H1 (cell line): ENCODE results near the gene DCAF15. TPM values are rescaled to one million over a fixed set of nuclear protein-coding genes. Genes with fewer than 3 reads are reported as not detected.

Experiments
- CTCF ChIP-seq, 3 experiments: IDR thresholded peaks; 1 replicate in 2 of 3; 2 replicates in 1 of 3; pipeline versions ENCODE4 v1.5.1 to v1.6.1; 2011; ENCODE audit warnings: low read length in 3 of 3, mild to moderate bottlenecking in 3 of 3, inconsistent platforms in 2 of 3, low read depth in 1 of 3, moderate library complexity in 1 of 3; ENCODE audit not compliant: insufficient read depth in 1 of 3; ENCODE audit errors: control extremely low read depth in 1 of 3
- EP300 ChIP-seq, 2 experiments: IDR thresholded peaks; 1 replicate in 1 of 2; 2 replicates in 1 of 2; pipeline ENCODE4 v1.6.1; 2011 to 2012; ENCODE audit warnings: low read depth in 2 of 2, low read length in 2 of 2, mild to moderate bottlenecking in 2 of 2, borderline replicate concordance in 1 of 2, inconsistent platforms in 1 of 2, moderate library complexity in 1 of 2
- EZH2 ChIP-seq: fragments of 200-600 bp; sonication (generic); IDR thresholded peaks from 2 replicates; pipeline ENCODE4 v1.7.1; 2012; ENCODE audit warnings: low read depth, mild to moderate bottlenecking, moderate library complexity, low read length, inconsistent platforms; ENCODE audit not compliant: severe bottlenecking
- HDAC2 ChIP-seq, 2 experiments: fragments of 300-600 bp in 1 of 2; sonication (generic) in 1 of 2; IDR thresholded peaks; 2 replicates each; pipeline ENCODE4 v1.6.1; 2011 to 2012; ENCODE audit warnings: low read depth in 2 of 2, low read length in 2 of 2, mild to moderate bottlenecking in 2 of 2, moderate library complexity in 2 of 2, borderline replicate concordance in 1 of 2, inconsistent platforms in 1 of 2
- POU5F1 ChIP-seq: IDR thresholded peaks from 2 replicates; pipeline ENCODE4 v1.6.1; 2011; ENCODE audit warnings: low read depth, mild to moderate bottlenecking, low read length, moderate library complexity
- RNF2 ChIP-seq: fragments of 200-900, 300-1000 bp; sonication (generic); IDR thresholded peaks from 2 replicates; pipeline ENCODE4 v1.7.1; 2016; ENCODE audit warnings: borderline replicate concordance, low read depth, mild to moderate bottlenecking, antibody characterized with exemption, low read length; ENCODE audit not compliant: poor library complexity, severe bottlenecking; ENCODE audit errors: missing control alignments
- SAP30 ChIP-seq: fragments of 300-600 bp; sonication (generic); IDR thresholded peaks from 2 replicates; pipeline ENCODE4 v1.7.1; 2012; ENCODE audit warnings: low read length, moderate library complexity, mild to moderate bottlenecking, inconsistent platforms; ENCODE audit not compliant: insufficient read depth, insufficient replicate concordance
- SRF ChIP-seq: IDR thresholded peaks from 2 replicates; pipeline ENCODE4 v1.6.1; 2011; ENCODE audit warnings: mild to moderate bottlenecking, low read depth, low read length, moderate library complexity
- polyA plus RNA-seq, 7 experiments: library from polyadenylated mRNA; depleted of rRNA in 3 of 7; stranded (reverse) in 5 of 7; unstranded in 2 of 7; fragments of >200 nt in 5 of 7; fragments of 200-250 nt in 2 of 7; gene quantifications; 1 replicate in 5 of 7; 2 replicates in 1 of 7; 4 replicates in 1 of 7; pipeline versions ENCODE4 v1.2.1 to v1.2.3, GENCODE V29; 2011 to 2013; ENCODE audit warnings: missing spikeins in 2 of 7, mixed read lengths in 2 of 7
- total RNA-seq: library from RNA; stranded (reverse); fragmentation: NEBNext Ultra II Directional; extraction: Animal tissue kit (Norgen Biotek cat#: 25700); gene quantifications from 2 replicates; pipeline ENCODE4 v1.2.1, GENCODE V29; 2021
- TF ChIP-seq, protein P1 (sequence below): IDR thresholded peaks from 2 replicates; pipeline ENCODE4 v1.6.1; 2012; ENCODE audit warnings: inconsistent platforms
- TF ChIP-seq, protein P2 (sequence below): IDR thresholded peaks from 2 replicates; pipeline ENCODE4 v1.6.1; 2011; ENCODE audit warnings: low read depth, mild to moderate bottlenecking, low read length; ENCODE audit not compliant: insufficient read depth

Gene DCAF15
- total and polyA plus RNA-seq, 2 of the 8 experiments (the other 6 are each of a cell fraction or from before 2014, with no cell fraction given): 68.7 to 80.8 TPM

GRCh38 chr19:13952154-13952930 lies at the start of gene DCAF15 (continued):
- TF ChIP-seq CTCF (IDR thresholded peaks at IDR 0.05; ENCODE audit: control extremely low read depth in 1 of 3, insufficient read depth in 1 of 3, low read depth in 1 of 3, low read length in 3 of 3) (no peak), POU5F1 (no peak), SRF (no peak), EZH2 (no peak), HDAC2 (IDR thresholded peaks at IDR 0.05; ENCODE audit: borderline replicate concordance in 1 of 2, low read depth in 2 of 2, low read length in 2 of 2) (no peak), RNF2 (no peak), EP300 (IDR thresholded peaks at IDR 0.05; ENCODE audit: borderline replicate concordance in 1 of 2, low read depth in 2 of 2, low read length in 2 of 2) (peak in 1 of 2 experiments; percentile 4; a peak in 1 of 3 replicates), SAP30 (no peak)
- TF ChIP-seq, protein P1, sequence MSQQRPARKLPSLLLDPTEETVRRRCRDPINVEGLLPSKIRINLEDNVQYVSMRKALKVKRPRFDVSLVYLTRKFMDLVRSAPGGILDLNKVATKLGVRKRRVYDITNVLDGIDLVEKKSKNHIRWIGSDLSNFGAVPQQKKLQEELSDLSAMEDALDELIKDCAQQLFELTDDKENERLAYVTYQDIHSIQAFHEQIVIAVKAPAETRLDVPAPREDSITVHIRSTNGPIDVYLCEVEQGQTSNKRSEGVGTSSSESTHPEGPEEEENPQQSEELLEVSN: no peak
- TF ChIP-seq, protein P2, sequence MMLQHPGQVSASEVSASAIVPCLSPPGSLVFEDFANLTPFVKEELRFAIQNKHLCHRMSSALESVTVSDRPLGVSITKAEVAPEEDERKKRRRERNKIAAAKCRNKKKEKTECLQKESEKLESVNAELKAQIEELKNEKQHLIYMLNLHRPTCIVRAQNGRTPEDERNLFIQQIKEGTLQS: no peak
